ENCODE data around the gene LYPD4.

Gene LYPD4

GRCh38 chr19:41849067-41849466 is 4.6 kb upstream of the LYPD4 start:
- no peak for ATAC-seq (ENCODE audit: insufficient read depth, low read depth)
- H3K4me2 ChIP-seq (ENCODE audit: insufficient read depth, low read length) = no peak overlapping the region
- H2AFZ ChIP-seq (ENCODE audit: low read depth, low read length) = no peak overlapping the region
- H3K79me2 ChIP-seq (ENCODE audit: insufficient read depth, low read length) = no peaks in the 10 kb centered on the region
- H3K27ac ChIP-seq (ENCODE audit: low read length) = no peak overlapping the region
- H3K9me3 ChIP-seq (ENCODE audit: insufficient read depth, low read length, severe bottlenecking) = no peaks in the 10 kb centered on the region
- no peak for TF ChIP-seq EZH2 (IDR thresholded peaks at IDR 0.05; ENCODE audit: borderline replicate concordance, low read depth, low read length, severe bottlenecking)
- no peak for TF ChIP-seq CTCF (IDR thresholded peaks at IDR 0.05; ENCODE audit: borderline replicate concordance, extremely low read depth, low read length, poor library complexity, severe bottlenecking)
- no peak overlapping the region for H3K4me3 ChIP-seq (ENCODE audit: low read depth in 1 of 2, low read length in 2 of 2)
- peaks cover 41% of the 10 kb centered on the region for H3K27me3 ChIP-seq (ENCODE audit: insufficient read depth, low read length, poor library complexity)
- H3K36me3 ChIP-seq (ENCODE audit: insufficient read depth, low read length) = no peaks in the 10 kb centered on the region
- DNase-seq = no peak
- H4K20me1 ChIP-seq (ENCODE audit: insufficient read depth, low read length) = no peaks in the 10 kb centered on the region
- no peak overlapping the region for H3K9ac ChIP-seq (ENCODE audit: low read depth, low read length)
- H3K4me1 ChIP-seq (ENCODE audit: insufficient read depth, low read length) = no peaks in the 10 kb centered on the region

GRCh38 chr19:41848666-41849065 is 4.2 kb upstream of the LYPD4 start:
- H2AFZ ChIP-seq (ENCODE audit: low read depth, low read length) = no peak overlapping the region
- H3K79me2 ChIP-seq (ENCODE audit: insufficient read depth, low read length) = no peaks in the 10 kb centered on the region
- H3K36me3 ChIP-seq (ENCODE audit: insufficient read depth, low read length) = no peaks in the 10 kb centered on the region
- TF ChIP-seq CTCF (IDR thresholded peaks at IDR 0.05; ENCODE audit: borderline replicate concordance, extremely low read depth, low read length, poor library complexity, severe bottlenecking) = no peak
- TF ChIP-seq EZH2 (IDR thresholded peaks at IDR 0.05; ENCODE audit: borderline replicate concordance, low read depth, low read length, severe bottlenecking) = no peak
- H3K9ac ChIP-seq (ENCODE audit: low read depth, low read length) = no peak overlapping the region
- H3K27ac ChIP-seq (ENCODE audit: low read length) = no peak overlapping the region
- peaks cover 37% of the 10 kb centered on the region for H3K27me3 ChIP-seq (ENCODE audit: insufficient read depth, low read length, poor library complexity)
- no peak for ATAC-seq (ENCODE audit: insufficient read depth, low read depth)
- no peak overlapping the region for H3K4me3 ChIP-seq (ENCODE audit: low read depth in 1 of 2, low read length in 2 of 2)
- H3K9me3 ChIP-seq (ENCODE audit: insufficient read depth, low read length, severe bottlenecking) = no peaks in the 10 kb centered on the region
- H4K20me1 ChIP-seq (ENCODE audit: insufficient read depth, low read length) = no peaks in the 10 kb centered on the region
- no peaks in the 10 kb centered on the region for H3K4me1 ChIP-seq (ENCODE audit: insufficient read depth, low read length)
- no peak overlapping the region for H3K4me2 ChIP-seq (ENCODE audit: insufficient read depth, low read length)
- no peak for DNase-seq

- Histone ChIP-seq H3K9ac (ENCODE audit: low read depth, low read length) (no peak overlapping the region), H4K20me1 (ENCODE audit: insufficient read depth, low read length) (no peaks in the 10 kb centered on the region), H3K4me1 (ENCODE audit: insufficient read depth, low read length) (no peaks in the 10 kb centered on the region), H3K79me2 (ENCODE audit: insufficient read depth, low read length) (no peaks in the 10 kb centered on the region), H3K4me2 (ENCODE audit: insufficient read depth, low read length) (no peak overlapping the region), H3K36me3 (ENCODE audit: insufficient read depth, low read length) (no peaks in the 10 kb centered on the region), H3K9me3 (ENCODE audit: insufficient read depth, low read length, severe bottlenecking) (no peaks in the 10 kb centered on the region), H3K4me3 (ENCODE audit: low read depth in 1 of 2, low read length in 2 of 2) (no peak overlapping the region), H3K27me3 (ENCODE audit: insufficient read depth, low read length, poor library complexity) (peaks cover 25% of the 10 kb centered on the region), H2AFZ (ENCODE audit: low read depth, low read length) (no peak overlapping the region), H3K27ac (ENCODE audit: low read length) (no peak overlapping the region)
- TF ChIP-seq CTCF (IDR thresholded peaks at IDR 0.05; ENCODE audit: borderline replicate concordance, extremely low read depth, low read length, poor library complexity, severe bottlenecking) (no peak), EZH2 (IDR thresholded peaks at IDR 0.05; ENCODE audit: borderline replicate concordance, low read depth, low read length, severe bottlenecking) (no peak)
- ATAC-seq (ENCODE audit: insufficient read depth, low read depth) (no peak), DNase-seq (no peak)
Observed at GRCh38 chr19:41847351-41848105, 3.0 kb upstream of the LYPD4 start.

Measured in DND-41 (cell line).